ENCODE measurements around the gene RFX4.

DNA sequence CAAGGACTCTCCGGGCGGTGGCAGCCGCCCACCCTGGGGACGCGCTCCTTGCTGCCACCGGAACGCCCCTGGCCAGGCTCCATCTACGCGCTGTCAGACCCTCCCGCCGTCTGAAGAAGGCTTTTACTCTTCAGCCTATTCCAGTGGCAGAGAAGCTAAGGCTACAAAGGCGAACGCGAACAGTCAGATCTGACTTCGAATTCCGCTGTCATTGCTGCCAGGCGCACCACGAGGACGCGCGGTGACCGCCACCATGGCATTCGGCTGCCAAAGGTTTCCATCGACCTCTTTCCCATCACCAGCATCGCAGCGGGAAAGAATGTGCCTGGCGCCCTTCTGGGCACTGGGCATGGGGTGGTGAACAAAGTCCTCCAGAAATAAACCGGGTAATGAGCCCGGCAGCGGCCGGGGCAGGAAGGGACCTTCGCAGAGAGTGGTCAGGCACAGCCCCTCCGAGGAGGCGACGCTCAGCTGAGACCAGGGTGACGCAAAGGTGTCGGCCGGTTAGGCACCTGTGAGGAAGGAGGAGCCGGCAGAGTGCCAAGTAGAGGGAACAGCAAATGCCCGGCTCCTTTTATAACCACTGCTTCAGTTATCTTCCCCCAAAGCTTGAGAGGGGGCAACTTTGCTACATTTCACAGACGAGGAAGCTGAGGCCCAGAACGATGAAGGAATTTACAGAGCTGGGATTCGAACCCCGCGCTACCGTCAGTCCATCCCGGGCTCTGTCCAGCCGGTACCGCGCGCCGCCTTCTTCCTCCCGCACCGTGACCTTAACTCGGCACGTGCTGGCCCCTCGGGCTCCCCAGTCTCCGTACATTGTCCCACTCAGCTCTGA, 1.9 kb upstream of the RFX4 start:
- TF ChIP-seq, protein P1, sequence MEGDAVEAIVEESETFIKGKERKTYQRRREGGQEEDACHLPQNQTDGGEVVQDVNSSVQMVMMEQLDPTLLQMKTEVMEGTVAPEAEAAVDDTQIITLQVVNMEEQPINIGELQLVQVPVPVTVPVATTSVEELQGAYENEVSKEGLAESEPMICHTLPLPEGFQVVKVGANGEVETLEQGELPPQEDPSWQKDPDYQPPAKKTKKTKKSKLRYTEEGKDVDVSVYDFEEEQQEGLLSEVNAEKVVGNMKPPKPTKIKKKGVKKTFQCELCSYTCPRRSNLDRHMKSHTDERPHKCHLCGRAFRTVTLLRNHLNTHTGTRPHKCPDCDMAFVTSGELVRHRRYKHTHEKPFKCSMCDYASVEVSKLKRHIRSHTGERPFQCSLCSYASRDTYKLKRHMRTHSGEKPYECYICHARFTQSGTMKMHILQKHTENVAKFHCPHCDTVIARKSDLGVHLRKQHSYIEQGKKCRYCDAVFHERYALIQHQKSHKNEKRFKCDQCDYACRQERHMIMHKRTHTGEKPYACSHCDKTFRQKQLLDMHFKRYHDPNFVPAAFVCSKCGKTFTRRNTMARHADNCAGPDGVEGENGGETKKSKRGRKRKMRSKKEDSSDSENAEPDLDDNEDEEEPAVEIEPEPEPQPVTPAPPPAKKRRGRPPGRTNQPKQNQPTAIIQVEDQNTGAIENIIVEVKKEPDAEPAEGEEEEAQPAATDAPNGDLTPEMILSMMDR (IDR thresholded peaks at IDR 0.05): no peak
- TF ChIP-seq POLR2AphosphoS5 (IDR thresholded peaks at IDR 0.05): no peak
